DOHH2 (cell line): Measurements from ENCODE around the gene AMDHD1.

Source experiments
- CTCF ChIP-seq: fragments of 200-600 bp; sonication (generic); IDR thresholded peaks from one replicate; pipeline ENCODE4 v1.5.1; 2014; ENCODE audit warnings: antibody characterized with exemption, mild to moderate bottlenecking, low read depth, low read length; ENCODE audit not compliant: poor library complexity, severe bottlenecking
- EZH2phosphoT487 ChIP-seq: fragments of 200-600 bp; sonication (generic); IDR thresholded peaks from 2 replicates; pipeline ENCODE4 v1.6.1; 2017; ENCODE audit warnings: borderline replicate concordance, mild to moderate bottlenecking, antibody characterized with exemption, low read length, moderate library complexity, mixed read lengths

GRCh38 chr12:95997911-95998510, 54.9 kb downstream of the AMDHD1 start:
- TF ChIP-seq CTCF (no peak), EZH2phosphoT487 (no peak)
